Activated B cell treated with CpG ODN at 0.5 μM for 24 hours (primary cell): ENCODE results near the gene ACBD7. TPM values are rescaled to one million over a fixed set of nuclear protein-coding genes. Genes with fewer than 3 reads are reported as not detected.

ENCODE experiments used
- ATAC-seq: fragments of 200-7000 bp; cut with Tn5 transposase; one replicate; pipeline ENCODE4 v1.10.0; 2021; ENCODE audit warnings: low read depth, mild to moderate bottlenecking, moderate library complexity
- CTCF ChIA-PET: fragments of 350-600 bp; sonication (Branson Sonifier 250); formaldehyde crosslinking; loops from one replicate; lab custom pipeline; 2021; ENCODE audit warnings: antibody characterized with exemption; lab: Charles Lee
- POLR2A ChIA-PET: fragments of 350-600 bp; sonication (Branson Sonifier 250); formaldehyde crosslinking; loops from one replicate; lab custom pipeline; 2021; ENCODE audit warnings: antibody characterized with exemption; lab: Charles Lee
- DNase-seq: peaks from one replicate; pipeline ENCODE4 v3.0.0; 2022
- H3K27ac Mint-ChIP-seq: one replicate; pipeline ENCODE4 v1.8.0; 2020; ENCODE audit warnings: mixed read lengths
- H3K27me3 Mint-ChIP-seq: one replicate; pipeline ENCODE4 v1.8.0; 2021; ENCODE audit warnings: mixed read lengths
- H3K36me3 Mint-ChIP-seq: one replicate; pipeline ENCODE4 v1.8.0; 2021; ENCODE audit warnings: low read depth, mixed read lengths
- H3K4me1 Mint-ChIP-seq: one replicate; pipeline ENCODE4 v1.8.0; 2021; ENCODE audit warnings: mixed read lengths
- H3K4me3 Mint-ChIP-seq: one replicate; pipeline ENCODE4 v1.8.0; 2020; ENCODE audit warnings: mild to moderate bottlenecking, mixed read lengths
- H3K9me3 Mint-ChIP-seq: one replicate; pipeline ENCODE4 v1.8.0; 2020; ENCODE audit warnings: mixed read lengths
- CTCF ChIP-seq: fragments of 200-600 bp; IDR thresholded peaks from one replicate; pipeline ENCODE4 v1.8.0; 2022; ENCODE audit warnings: antibody characterized with exemption, mild to moderate bottlenecking
- intact Hi-C: fragments of 100-400 bp; cut with micrococcal nuclease; formaldehyde crosslinking; loops from one replicate; pipeline ENCODE4 v1.15.1; 2024
- total RNA-seq: library from RNA; stranded (reverse); gene quantifications from 2 replicates; pipeline ENCODE4 v1.2.3, GENCODE V29; 2022

ACBD7 gene
- total RNA-seq, 1 donor from 2014 or later = not detected

GRCh38 chr10:15106352-15107013 lies 17.9 kb upstream of the ACBD7 start:
- Mint-ChIP-seq H3K27ac (no peak overlapping the region), H3K9me3 (no peaks in the 10 kb centered on the region), H3K36me3 (peaks cover 65% of the 10 kb centered on the region), H3K4me3 (no peak overlapping the region), H3K27me3 (no peaks in the 10 kb centered on the region), H3K4me1 (peaks cover 8% of the 10 kb centered on the region)
- intact Hi-C loops = loop anchor here (1.0 to 10.0 kb wide), 7 partner anchors 18 to 1322 kb away; partner anchors contain the start of genes ACBD7 and NMT2
- DNase-seq (peak; percentile 32), ATAC-seq (peak; percentile 96)
- ChIA-PET CTCF (interaction anchor here (0.5 to 1.4 kb wide), 10 partner anchors 9 to 1495 kb away, joined by 3 to 7 read pairs (median 3); partner anchors contain the start of genes NMT2 and RPP38), POLR2A (interaction anchor here (0.6 to 1.8 kb wide), 3 partner anchors 9 to 35 kb away, joined by 4 to 5 read pairs (median 4); partner anchors contain the start of gene RPP38)
- peak; percentile 51 for TF ChIP-seq CTCF

- no peak overlapping the region for H3K4me3 Mint-ChIP-seq
- intact Hi-C loops = loop anchor here (10.0 kb wide), 1 partner anchor 1319 kb away; no protein-coding TSS in a partner anchor
- H3K27ac Mint-ChIP-seq = no peak overlapping the region
- CTCF ChIA-PET = no interaction called here
- no peak for TF ChIP-seq CTCF
- H3K9me3 Mint-ChIP-seq = no peaks in the 10 kb centered on the region
- no peak for ATAC-seq
- H3K4me1 Mint-ChIP-seq = peaks cover 20% of the 10 kb centered on the region
- no peaks in the 10 kb centered on the region for H3K27me3 Mint-ChIP-seq
- peaks cover 75% of the 10 kb centered on the region for H3K36me3 Mint-ChIP-seq
- POLR2A ChIA-PET = no interaction called here
- DNase-seq = no peak
These were observed 14.9 kb upstream of the ACBD7 start for GRCh38 chr10:15103513-15103912.

DNA sequence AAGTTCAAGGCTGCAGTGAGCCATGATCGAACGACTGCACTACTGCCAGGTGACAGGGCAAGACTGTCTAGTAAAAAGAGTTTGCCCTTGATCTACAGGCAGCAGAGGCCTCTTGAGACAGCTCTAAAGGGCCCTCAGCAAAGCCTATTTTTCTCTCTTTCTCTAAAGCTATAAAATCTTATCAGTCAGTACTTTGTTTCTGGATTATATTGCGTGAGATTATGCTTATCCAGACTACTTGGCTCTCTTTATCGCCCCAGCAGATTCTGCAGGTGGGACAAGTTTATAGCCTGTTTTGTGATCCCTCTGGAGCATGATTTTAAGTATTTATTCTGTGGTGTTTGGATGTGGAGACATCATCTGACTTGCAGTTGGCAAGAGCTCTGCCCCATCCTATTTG lies 11.3 kb upstream of the ACBD7 start:
- ChIA-PET CTCF (interaction anchor here (0.8 to 1.1 kb wide), 2 partner anchors 16 to 128 kb away, joined by 4 to 5 read pairs; no protein-coding TSS in a partner anchor), POLR2A (no interaction called here)
- intact Hi-C loops = loop anchor here (5.0 to 10.0 kb wide), 4 partner anchors 348 to 1738 kb away; no protein-coding TSS in a partner anchor
- Mint-ChIP-seq H3K9me3 (no peaks in the 10 kb centered on the region), H3K4me1 (peaks cover 29% of the 10 kb centered on the region), H3K27me3 (no peaks in the 10 kb centered on the region), H3K4me3 (no peak overlapping the region), H3K36me3 (peaks cover 52% of the 10 kb centered on the region), H3K27ac (no peak overlapping the region)
- no peak for TF ChIP-seq CTCF
- no peak for DNase-seq
- no peak for ATAC-seq

- ATAC-seq = peak; percentile 83
- peak; percentile 97 for DNase-seq
- H3K27ac Mint-ChIP-seq = peak within 1 kb of the TSS; percentile 93
- POLR2A ChIA-PET = interaction anchor here (1.0 to 1.5 kb wide), 8 partner anchors 9 to 1797 kb away, joined by 3 to 13 read pairs (median 4); partner anchors contain the start of genes NMT2 and PHYH
- peaks cover 29% of the 10 kb centered on the region for H3K4me1 Mint-ChIP-seq
- H3K4me3 Mint-ChIP-seq = peak within 1 kb of the TSS; percentile 96
- no peaks in the 10 kb centered on the region for H3K9me3 Mint-ChIP-seq
- H3K36me3 Mint-ChIP-seq = peaks cover 30% of the 10 kb centered on the region
- TF ChIP-seq CTCF = no peak
- intact Hi-C loops = loop anchor here (1.0 to 5.0 kb wide), 9 partner anchors 9 to 1735 kb away; partner anchors contain the start of genes ACBD7, CDNF, HSPA14 and MEIG1
- CTCF ChIA-PET = interaction anchor here (2.1 kb wide), 1 partner anchor 9 kb away, joined by 7 read pairs; no protein-coding TSS in a partner anchor
- no peaks in the 10 kb centered on the region for H3K27me3 Mint-ChIP-seq
These were observed 8.6 kb upstream of the ACBD7 start, which contains the start of gene RPP38 for GRCh38 chr10:15097011-15097812. TSS of gene RPP38 (plus strand) at chr10:15097355. CDS start at chr10:15103315, 5,960 bp downstream.
